Cardiac fibroblast (primary cell): ENCODE measurements around the gene MAOA.
"Not testable (repeated sequence)": the region's sequence is repeated elsewhere in the genome, so short reads cannot be mapped to it uniquely, and the experiment has no call there.

ENCODE experiments used
- DNase-seq, 2 donors: peaks; one replicate each; pipeline versions ENCODE4 v3.0.0 to v3.0.0-alpha.2; 2010; ENCODE audit warnings: low read depth in 2 of 2
- H3K4me3 ChIP-seq, 2 donors: replicated peaks in 1 of 2; 1 replicate in 1 of 2; 2 replicates in 1 of 2; pipeline ENCODE4 v1.5.1; 2011; ENCODE audit warnings: low read depth in 2 of 2, low read length in 2 of 2, mild to moderate bottlenecking in 2 of 2, moderate library complexity in 1 of 2
- TF ChIP-seq, protein P1 (sequence below): IDR thresholded peaks from one replicate; pipeline ENCODE4 v1.5.1; 2011; ENCODE audit warnings: low read depth, mild to moderate bottlenecking, low read length, inconsistent platforms

MAOA gene

DNA sequence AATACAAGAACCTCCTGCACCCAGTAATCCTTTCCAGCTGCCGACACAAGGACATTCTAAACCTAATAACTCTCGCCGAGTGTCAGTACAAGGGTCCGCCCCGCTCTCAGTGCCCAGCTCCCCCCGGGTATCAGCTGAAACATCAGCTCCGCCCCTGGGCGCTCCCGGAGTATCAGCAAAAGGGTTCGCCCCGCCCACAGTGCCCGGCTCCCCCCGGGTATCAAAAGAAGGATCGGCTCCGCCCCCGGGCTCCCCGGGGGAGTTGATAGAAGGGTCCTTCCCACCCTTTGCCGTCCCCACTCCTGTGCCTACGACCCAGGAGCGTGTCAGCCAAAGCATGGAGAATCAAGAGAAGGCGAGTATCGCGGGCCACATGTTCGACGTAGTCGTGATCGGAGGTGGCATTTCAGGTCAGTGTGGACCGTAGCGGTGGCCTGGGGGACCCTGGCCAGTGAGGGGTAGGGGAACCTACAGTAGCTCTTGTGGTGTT is at the start of gene MAOA:
TSS of gene MAOA (plus strand) at position 295 of the 490 bp plus-strand sequence. CDS start at position 338, 43 bp downstream.
- DNase-seq = peak in 1 of 2 donors; percentile 67
- TF ChIP-seq, protein P1, sequence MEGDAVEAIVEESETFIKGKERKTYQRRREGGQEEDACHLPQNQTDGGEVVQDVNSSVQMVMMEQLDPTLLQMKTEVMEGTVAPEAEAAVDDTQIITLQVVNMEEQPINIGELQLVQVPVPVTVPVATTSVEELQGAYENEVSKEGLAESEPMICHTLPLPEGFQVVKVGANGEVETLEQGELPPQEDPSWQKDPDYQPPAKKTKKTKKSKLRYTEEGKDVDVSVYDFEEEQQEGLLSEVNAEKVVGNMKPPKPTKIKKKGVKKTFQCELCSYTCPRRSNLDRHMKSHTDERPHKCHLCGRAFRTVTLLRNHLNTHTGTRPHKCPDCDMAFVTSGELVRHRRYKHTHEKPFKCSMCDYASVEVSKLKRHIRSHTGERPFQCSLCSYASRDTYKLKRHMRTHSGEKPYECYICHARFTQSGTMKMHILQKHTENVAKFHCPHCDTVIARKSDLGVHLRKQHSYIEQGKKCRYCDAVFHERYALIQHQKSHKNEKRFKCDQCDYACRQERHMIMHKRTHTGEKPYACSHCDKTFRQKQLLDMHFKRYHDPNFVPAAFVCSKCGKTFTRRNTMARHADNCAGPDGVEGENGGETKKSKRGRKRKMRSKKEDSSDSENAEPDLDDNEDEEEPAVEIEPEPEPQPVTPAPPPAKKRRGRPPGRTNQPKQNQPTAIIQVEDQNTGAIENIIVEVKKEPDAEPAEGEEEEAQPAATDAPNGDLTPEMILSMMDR = no peak
- peak within 1 kb of the TSS; percentile 68 to 74 for H3K4me3 ChIP-seq

DNA sequence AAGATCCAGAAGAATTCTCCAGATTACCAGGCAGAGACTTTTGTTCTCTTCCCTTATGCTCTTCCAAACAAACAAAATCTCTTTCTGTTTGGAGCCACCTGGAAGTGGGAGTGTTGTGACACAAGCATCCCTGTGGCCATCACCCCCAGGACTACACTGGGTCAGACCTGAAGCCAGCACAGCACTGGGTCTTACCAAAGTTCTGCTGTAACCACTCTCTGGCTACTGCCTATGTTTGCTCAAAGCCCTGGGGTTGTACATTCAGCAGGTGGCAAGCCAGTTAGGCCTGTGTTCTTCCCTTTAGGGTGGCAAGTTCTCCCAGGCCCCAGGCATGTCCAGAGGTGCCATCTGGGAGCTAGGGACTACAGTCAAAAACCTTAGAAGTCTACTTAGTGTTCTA is 43.7 kb upstream of the MAOA start:
- TF ChIP-seq, protein P1 = no peak
- H3K4me3 ChIP-seq = no peak overlapping the region
- DNase-seq = no peak

DNA sequence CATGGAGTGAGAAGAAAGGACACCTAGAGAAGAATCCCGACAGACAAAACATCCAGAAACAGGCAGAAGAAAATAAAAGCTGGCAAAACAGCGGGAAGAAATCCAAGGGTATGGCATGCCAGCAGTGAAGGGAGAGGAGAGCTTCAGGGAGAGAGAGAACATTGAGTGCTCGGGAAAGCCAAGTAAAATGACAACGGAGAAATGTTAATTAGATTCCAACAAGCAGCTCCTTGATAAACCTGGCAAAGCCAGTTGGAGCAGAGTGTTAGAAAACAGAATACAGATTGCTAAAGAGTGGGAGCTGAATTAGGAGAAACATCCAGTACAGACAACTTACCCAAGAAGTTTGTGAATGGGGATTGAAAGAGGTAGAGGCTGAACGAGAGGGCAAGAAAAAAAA is 40.4 kb upstream of the MAOA start:
- no peak for DNase-seq
- TF ChIP-seq, protein P1 = no peak
- H3K4me3 ChIP-seq = no peak overlapping the region

DNA sequence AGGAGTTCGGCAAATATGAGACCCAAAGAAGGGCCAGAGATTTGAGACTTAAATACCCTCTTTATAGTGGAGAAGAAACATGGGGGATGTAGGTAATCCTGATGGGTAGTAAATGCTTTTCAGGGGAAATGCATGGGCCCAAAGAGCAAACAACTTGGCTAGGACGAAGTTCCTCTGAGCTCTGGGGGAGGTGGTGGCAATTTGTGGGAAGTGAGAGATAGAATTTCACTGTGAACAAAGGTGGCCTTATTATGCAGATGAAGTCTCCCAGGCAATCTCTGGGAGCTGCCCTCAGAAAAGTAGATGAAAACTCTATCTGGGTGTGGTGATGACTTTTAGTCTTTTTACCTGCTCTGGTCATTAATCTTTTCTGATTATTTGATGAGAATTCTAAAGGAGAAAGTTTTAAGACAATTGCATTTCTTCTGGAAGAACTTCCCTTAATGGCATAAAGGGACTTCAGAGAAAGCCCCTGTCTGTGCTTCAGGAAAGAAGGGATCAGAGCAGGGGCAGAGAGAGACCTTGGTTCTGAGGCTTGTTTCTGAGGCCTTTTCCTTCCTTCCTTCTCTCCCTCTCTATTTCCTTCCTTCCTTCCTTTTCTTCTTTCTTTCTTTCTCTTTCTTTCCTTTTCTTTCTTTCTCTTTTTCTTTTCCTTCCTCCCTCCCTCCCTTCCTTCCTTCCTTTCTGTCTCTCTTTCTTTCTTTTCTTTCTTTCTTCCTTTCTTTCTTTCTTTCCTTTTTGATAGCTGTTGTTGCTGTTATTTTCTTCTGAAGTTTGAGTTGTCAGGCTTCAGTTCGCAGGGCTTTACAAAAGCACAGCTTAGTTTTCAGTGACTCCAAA is 37.5 kb upstream of the MAOA start:
- TF ChIP-seq, protein P1 = no peak
- H3K4me3 ChIP-seq = no peak overlapping the region

DNA sequence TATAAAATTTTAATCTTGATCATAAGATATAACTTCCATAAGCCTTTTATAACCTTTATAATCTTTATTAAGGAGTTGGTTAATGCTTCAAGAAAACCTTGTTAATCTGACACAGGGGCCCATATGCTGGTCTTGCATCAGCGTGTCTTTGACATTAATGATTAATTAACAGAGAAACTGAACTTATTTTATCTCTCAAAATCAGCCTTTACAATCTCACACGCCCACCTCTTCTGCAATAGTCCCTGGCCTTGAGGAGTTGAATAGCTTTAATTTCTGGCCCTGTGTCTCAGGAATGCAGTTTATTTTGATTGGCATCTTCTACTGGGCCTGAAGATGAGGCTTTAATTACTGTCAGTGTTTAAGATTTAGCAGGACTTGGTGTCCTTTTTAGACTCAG is 36.2 kb upstream of the MAOA start:
- not testable (repeated sequence) for DNase-seq, H3K4me3 ChIP-seq

More for the DNA sequence above, 37.5 kb upstream of the MAOA start:
- DNase-seq = no peak

DNA sequence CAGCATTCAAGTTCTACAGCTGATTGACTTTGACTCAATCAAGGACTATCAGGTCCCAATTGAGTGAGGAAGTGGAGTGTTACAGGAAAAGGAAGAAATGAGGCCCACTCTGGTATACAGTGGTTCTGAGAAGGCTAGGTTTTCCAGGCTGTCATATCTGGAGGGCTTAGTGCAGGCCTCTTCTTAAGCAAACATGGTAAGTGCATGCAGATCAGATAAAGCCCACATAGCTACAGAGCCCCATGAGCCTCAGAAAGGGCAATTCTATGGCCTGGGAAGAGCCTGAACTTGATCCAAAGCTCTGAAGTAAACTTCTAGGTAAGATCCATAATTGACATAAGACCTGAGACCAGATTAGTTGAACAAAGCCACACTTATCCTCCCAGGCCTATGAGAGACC is 29.0 kb upstream of the MAOA start:
- no peak for DNase-seq
- no peak overlapping the region for H3K4me3 ChIP-seq
- TF ChIP-seq, protein P1 = no peak

DNA sequence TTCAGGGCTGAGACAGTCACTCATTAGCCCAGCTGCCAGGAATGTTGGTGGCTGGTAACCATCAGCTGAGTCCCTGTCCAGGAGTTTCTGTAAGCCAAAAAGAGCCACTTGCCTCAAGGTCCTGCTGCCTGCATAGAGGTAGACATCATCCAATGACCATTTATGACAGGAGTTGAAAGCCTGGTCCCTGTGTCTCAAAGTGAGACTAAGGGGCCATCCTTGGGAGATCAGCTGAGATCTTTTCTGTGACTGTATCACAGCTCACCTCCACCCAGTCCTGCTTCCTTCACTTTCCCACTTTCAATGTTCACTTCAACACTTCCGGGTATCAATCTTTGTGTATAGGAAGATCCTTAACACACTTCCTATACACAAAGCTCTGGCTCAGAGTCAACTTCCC is 28.4 kb upstream of the MAOA start:
- no peak overlapping the region for H3K4me3 ChIP-seq
- TF ChIP-seq, protein P1 = no peak
- DNase-seq = no peak
